CD14-positive monocyte (primary cell): Measurements from ENCODE around the gene RSBN1. TPM values are rescaled to one million over a fixed set of nuclear protein-coding genes. Genes with fewer than 3 reads are reported as not detected.
"Not testable (repeated sequence)": the region's sequence is repeated elsewhere in the genome, so short reads cannot be mapped to it uniquely, and the experiment has no call there.

ENCODE experiments used
- DNase-seq, 3 donors: peaks; one replicate each; pipeline ENCODE4 v3.0.0-alpha.2; 2011 to 2022
- H2AFZ ChIP-seq: 2 replicates; pipeline ENCODE4 v1.6.0; 2012; ENCODE audit warnings: mild to moderate bottlenecking, low read depth, low read length, inconsistent platforms; ENCODE audit not compliant: insufficient read depth, poor library complexity, severe bottlenecking
- H3K27ac ChIP-seq, 2 donors: 1 replicate in 1 of 2; 2 replicates in 1 of 2; pipeline ENCODE4 v1.5.1; 2012 to 2013; ENCODE audit warnings: low read length in 2 of 2, control low read depth in 1 of 2, inconsistent platforms in 1 of 2, low read depth in 1 of 2, mild to moderate bottlenecking in 1 of 2
- H3K27me3 ChIP-seq, 2 donors: one replicate each; pipeline versions ENCODE4 v1.6.0 to v1.6.1; 2011 to 2013; ENCODE audit warnings: low read length in 2 of 2; ENCODE audit not compliant: control insufficient read depth in 2 of 2, insufficient read depth in 2 of 2
- H3K36me3 ChIP-seq, 2 donors: replicated peaks in 1 of 2; 1 replicate in 1 of 2; 2 replicates in 1 of 2; pipeline versions ENCODE4 v1.5.1 to v1.6.1; 2012 to 2013; ENCODE audit warnings: low read length in 2 of 2, control low read depth in 1 of 2, inconsistent platforms in 1 of 2, mild to moderate bottlenecking in 1 of 2; ENCODE audit not compliant: insufficient read depth in 2 of 2, control insufficient read depth in 1 of 2
- H3K4me1 ChIP-seq, 2 donors: 1 replicate in 1 of 2; 2 replicates in 1 of 2; pipeline versions ENCODE4 v1.5.1 to v1.6.1; 2012 to 2013; ENCODE audit warnings: low read length in 2 of 2, control low read depth in 1 of 2, inconsistent platforms in 1 of 2, mild to moderate bottlenecking in 1 of 2, moderate library complexity in 1 of 2; ENCODE audit not compliant: insufficient read depth in 2 of 2, control insufficient read depth in 1 of 2
- H3K4me2 ChIP-seq: replicated peaks from 2 replicates; pipeline ENCODE3; 2012; ENCODE audit warnings: low read length, moderate library complexity, mild to moderate bottlenecking; ENCODE audit not compliant: poor library complexity, severe bottlenecking; ENCODE audit errors: extremely low read depth
- H3K4me3 ChIP-seq, 3 experiments: fragments of 200-600 bp in 1 of 3; sonication (generic) in 1 of 3; replicated peaks in 1 of 3; 1 replicate in 2 of 3; 2 replicates in 1 of 3; pipeline ENCODE4 v1.5.1; 2011 to 2013; ENCODE audit warnings: low read length in 3 of 3, mild to moderate bottlenecking in 3 of 3, control low read depth in 2 of 3, low read depth in 2 of 3, inconsistent platforms in 1 of 3, moderate library complexity in 1 of 3
- H3K79me2 ChIP-seq: 2 replicates; pipeline ENCODE4 v1.6.0; 2012; ENCODE audit warnings: mild to moderate bottlenecking, control low read depth, inconsistent platforms, low read length, moderate library complexity; ENCODE audit not compliant: insufficient read depth
- H3K9ac ChIP-seq: 2 replicates; pipeline ENCODE4 v1.6.0; 2017; ENCODE audit warnings: low read length, mild to moderate bottlenecking; ENCODE audit not compliant: insufficient read depth, poor library complexity, severe bottlenecking
- H3K9me3 ChIP-seq, 2 donors: replicated peaks in 1 of 2; 1 replicate in 1 of 2; 2 replicates in 1 of 2; pipeline versions ENCODE4 v1.5.1 to v1.6.1; 2012 to 2013; ENCODE audit warnings: low read length in 2 of 2, control low read depth in 1 of 2; ENCODE audit not compliant: control insufficient read depth in 1 of 2, insufficient read depth in 1 of 2
- H4K20me1 ChIP-seq: 2 replicates; pipeline ENCODE4 v1.6.0; 2012; ENCODE audit warnings: mild to moderate bottlenecking, low read length, control low read depth, moderate library complexity; ENCODE audit not compliant: insufficient read depth
- H3K27ac Mint-ChIP-seq, 7 donors: one replicate each; pipeline ENCODE4 v1.8.0; 2020; ENCODE audit warnings: mild to moderate bottlenecking in 7 of 7, mixed read lengths in 7 of 7, moderate library complexity in 6 of 7, inconsistent platforms in 2 of 7
- H3K27me3 Mint-ChIP-seq, 3 donors: one replicate each; pipeline ENCODE4 v1.8.0; 2021 to 2022; ENCODE audit warnings: low read depth in 3 of 3, mild to moderate bottlenecking in 3 of 3, mixed read lengths in 3 of 3, moderate library complexity in 3 of 3, inconsistent platforms in 1 of 3
- H3K36me3 Mint-ChIP-seq, 2 donors: one replicate each; pipeline ENCODE4 v1.8.0; 2020; ENCODE audit warnings: mixed read lengths in 2 of 2, inconsistent platforms in 1 of 2, mild to moderate bottlenecking in 1 of 2
- H3K4me1 Mint-ChIP-seq: one replicate; pipeline ENCODE4 v1.8.0; 2020; ENCODE audit warnings: mild to moderate bottlenecking, mixed read lengths
- H3K4me3 Mint-ChIP-seq, 2 donors: one replicate each; pipeline ENCODE4 v1.8.0; 2020; ENCODE audit warnings: mild to moderate bottlenecking in 2 of 2, mixed read lengths in 2 of 2, moderate library complexity in 1 of 2
- H3K9me3 Mint-ChIP-seq, 7 donors: one replicate each; pipeline ENCODE4 v1.8.0; 2020 to 2022; ENCODE audit warnings: mixed read lengths in 7 of 7, mild to moderate bottlenecking in 6 of 7, moderate library complexity in 6 of 7, inconsistent platforms in 2 of 7
- WGBS: methylation state at CpG from one replicate; pipeline ENCODE4 v1.1.5; 2013; ENCODE audit warnings: missing lambda C conversion rate; ENCODE audit not compliant: insufficient coverage; 5-methylcytosine and 5-hydroxymethylcytosine counted together
- intact Hi-C, 2 donors: fragments of 100-400 bp; cut with micrococcal nuclease; formaldehyde crosslinking; loops; one replicate each; pipeline versions ENCODE4 v1.15.0 to v1.15.1; 2023
- polyA plus RNA-seq, 3 donors: library from polyadenylated mRNA; depleted of rRNA in 1 of 3; unstranded in 2 of 3; stranded (reverse) in 1 of 3; fragments of 300-500 nt in 2 of 3; fragments of >200 nt in 1 of 3; fragmentation: Illumina TruSeq in 2 of 3; gene quantifications; 1 replicate in 2 of 3; 2 replicates in 1 of 3; pipeline ENCODE4 v1.2.3, GENCODE V29; 2012 to 2021
- TF ChIP-seq, protein P1 (sequence below): fragments of 200-600 bp; IDR thresholded peaks from one replicate; pipeline ENCODE4 v1.8.0; 2022; ENCODE audit warnings: antibody characterized with exemption, mild to moderate bottlenecking

The RSBN1 gene
- polyA plus RNA-seq, 3 donors = 6.5 to 9.0 (median 8.9) TPM

GRCh38 chr1:113732802-113733201, 79.5 kb downstream of the RSBN1 start:
- no peaks in the 10 kb centered on the region for H3K9me3 ChIP-seq
- WGBS = 100% methylated on average over 2 of the region's 5 CpGs
- Mint-ChIP-seq H3K4me3 (no peak overlapping the region), H3K9me3 (peaks cover 0 to 1% (median 0%) of the 10 kb centered on the region in 7 donors), H3K27me3 (peaks cover 0 to 2% (median 0%) of the 10 kb centered on the region in 3 donors), H3K36me3 (peaks cover 51 to 64% of the 10 kb centered on the region in 2 donors), H3K4me1 (peaks cover 8% of the 10 kb centered on the region), H3K27ac (no peak overlapping the region)
- intact Hi-C loops = no loop called here
- no peak overlapping the region for H3K4me2 ChIP-seq
- no peak overlapping the region for H2AFZ ChIP-seq
- peaks cover 13 to 51% of the 10 kb centered on the region in 2 donors for H3K36me3 ChIP-seq
- H3K27me3 ChIP-seq = no peaks in the 10 kb centered on the region
- H4K20me1 ChIP-seq = no peaks in the 10 kb centered on the region
- no peaks in the 10 kb centered on the region for H3K4me1 ChIP-seq
- TF ChIP-seq, protein P1, sequence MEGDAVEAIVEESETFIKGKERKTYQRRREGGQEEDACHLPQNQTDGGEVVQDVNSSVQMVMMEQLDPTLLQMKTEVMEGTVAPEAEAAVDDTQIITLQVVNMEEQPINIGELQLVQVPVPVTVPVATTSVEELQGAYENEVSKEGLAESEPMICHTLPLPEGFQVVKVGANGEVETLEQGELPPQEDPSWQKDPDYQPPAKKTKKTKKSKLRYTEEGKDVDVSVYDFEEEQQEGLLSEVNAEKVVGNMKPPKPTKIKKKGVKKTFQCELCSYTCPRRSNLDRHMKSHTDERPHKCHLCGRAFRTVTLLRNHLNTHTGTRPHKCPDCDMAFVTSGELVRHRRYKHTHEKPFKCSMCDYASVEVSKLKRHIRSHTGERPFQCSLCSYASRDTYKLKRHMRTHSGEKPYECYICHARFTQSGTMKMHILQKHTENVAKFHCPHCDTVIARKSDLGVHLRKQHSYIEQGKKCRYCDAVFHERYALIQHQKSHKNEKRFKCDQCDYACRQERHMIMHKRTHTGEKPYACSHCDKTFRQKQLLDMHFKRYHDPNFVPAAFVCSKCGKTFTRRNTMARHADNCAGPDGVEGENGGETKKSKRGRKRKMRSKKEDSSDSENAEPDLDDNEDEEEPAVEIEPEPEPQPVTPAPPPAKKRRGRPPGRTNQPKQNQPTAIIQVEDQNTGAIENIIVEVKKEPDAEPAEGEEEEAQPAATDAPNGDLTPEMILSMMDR = no peak
- no peak overlapping the region for H3K4me3 ChIP-seq
- DNase-seq = no peak
- no peak overlapping the region for H3K27ac ChIP-seq
- H3K79me2 ChIP-seq = no peaks in the 10 kb centered on the region
- no peak overlapping the region for H3K9ac ChIP-seq

DNA sequence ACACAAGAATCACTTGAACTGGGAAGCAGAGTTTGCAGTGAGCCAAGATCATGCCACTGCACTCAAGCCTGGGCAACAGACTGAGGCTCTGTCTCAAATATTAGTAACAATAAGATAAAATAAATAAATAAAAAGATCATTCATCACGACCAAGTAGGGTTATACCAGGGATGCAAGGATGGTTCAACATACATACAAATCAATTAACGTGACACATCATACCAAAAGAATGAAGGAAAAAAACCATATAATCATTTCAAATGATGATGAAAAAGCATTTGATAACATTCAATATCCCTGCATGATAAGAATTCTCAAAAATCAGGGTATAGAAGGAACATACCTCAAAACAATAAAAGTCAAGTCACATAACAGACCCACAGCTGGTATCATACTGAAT, 91.3 kb downstream of the RSBN1 start:
- Mint-ChIP-seq H3K36me3 (peaks cover 72 to 93% of the 10 kb centered on the region in 2 donors), H3K9me3 (peaks cover 31 to 52% (median 48%) of the 10 kb centered on the region in 7 donors), H3K27ac (no peak overlapping the region), H3K27me3 (no peaks in the 10 kb centered on the region), H3K4me3 (no peak overlapping the region), H3K4me1 (no peaks in the 10 kb centered on the region)
- Histone ChIP-seq H4K20me1 (no peaks in the 10 kb centered on the region), H3K4me1 (no peaks in the 10 kb centered on the region), H2AFZ (no peak overlapping the region), H3K9ac (no peak overlapping the region), H3K36me3 (peaks cover 28 to 80% of the 10 kb centered on the region in 2 donors), H3K27ac (no peak overlapping the region), H3K79me2 (no peaks in the 10 kb centered on the region), H3K4me3 (no peak overlapping the region), H3K4me2 (no peak overlapping the region), H3K9me3 (peaks cover 28 to 32% of the 10 kb centered on the region in 2 donors), H3K27me3 (no peaks in the 10 kb centered on the region)
- TF ChIP-seq, protein P1 = no peak
- no CpG with 5 or more reads among the region's 2 CpGs for WGBS
- no peak for DNase-seq
- intact Hi-C loops = no loop called here

DNA sequence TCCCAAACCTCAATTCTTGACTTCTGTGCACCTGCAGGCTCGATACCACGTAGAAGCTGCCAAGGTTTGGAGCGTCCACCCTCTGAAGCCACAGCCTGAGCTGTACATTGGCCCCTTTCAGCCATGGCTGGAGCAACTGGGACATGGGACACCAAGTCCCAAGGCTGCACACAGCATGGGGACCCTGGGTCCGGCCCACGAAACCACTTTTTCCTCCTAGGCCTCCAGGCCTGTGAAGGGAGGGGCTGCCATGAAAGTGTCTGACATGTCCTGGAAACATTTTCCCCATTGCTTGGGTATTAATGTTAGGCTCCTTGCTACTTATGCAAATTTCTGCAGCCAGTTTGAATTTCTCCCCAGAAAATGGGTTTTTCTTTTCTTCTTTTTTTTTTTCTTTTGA, 93.7 kb downstream of the RSBN1 start:
- H3K27me3 Mint-ChIP-seq, H3K9ac ChIP-seq, H3K27ac Mint-ChIP-seq, H3K27me3 ChIP-seq, H4K20me1 ChIP-seq, H3K27ac ChIP-seq, H3K4me1 ChIP-seq, H3K4me3 ChIP-seq, H3K79me2 ChIP-seq, H2AFZ ChIP-seq, DNase-seq, intact Hi-C loops, H3K4me1 Mint-ChIP-seq, H3K4me3 Mint-ChIP-seq, H3K4me2 ChIP-seq: not testable (repeated sequence)
- peaks cover 28 to 32% of the 10 kb centered on the region in 2 donors for H3K9me3 ChIP-seq
- Mint-ChIP-seq H3K9me3 (peaks cover 32 to 52% (median 46%) of the 10 kb centered on the region in 7 donors), H3K36me3 (peaks cover 72 to 86% of the 10 kb centered on the region in 2 donors)
- WGBS = 100% methylated on average over 5 of the region's 5 CpGs
- peaks cover 21 to 74% of the 10 kb centered on the region in 2 donors for H3K36me3 ChIP-seq
